ENCODE data around the gene PFDN4.

The PFDN4 gene

GRCh38 chr20:54268941-54269340 is 61.1 kb downstream of the PFDN4 start:
- Histone ChIP-seq H3K9ac (ENCODE audit: low read depth, low read length) (no peak overlapping the region), H2AFZ (ENCODE audit: low read depth, low read length) (no peak overlapping the region), H4K20me1 (ENCODE audit: insufficient read depth, low read length) (no peaks in the 10 kb centered on the region), H3K36me3 (ENCODE audit: insufficient read depth, low read length) (no peaks in the 10 kb centered on the region), H3K4me2 (ENCODE audit: insufficient read depth, low read length) (no peak overlapping the region), H3K27me3 (ENCODE audit: insufficient read depth, low read length, poor library complexity) (peaks cover 29% of the 10 kb centered on the region), H3K79me2 (ENCODE audit: insufficient read depth, low read length) (no peaks in the 10 kb centered on the region), H3K9me3 (ENCODE audit: insufficient read depth, low read length, severe bottlenecking) (no peaks in the 10 kb centered on the region), H3K4me3 (ENCODE audit: low read depth in 1 of 2, low read length in 2 of 2) (no peak overlapping the region), H3K27ac (ENCODE audit: low read length) (no peak overlapping the region), H3K4me1 (ENCODE audit: insufficient read depth, low read length) (no peaks in the 10 kb centered on the region)
- DNase-seq = no peak
- TF ChIP-seq EZH2 (IDR thresholded peaks at IDR 0.05; ENCODE audit: borderline replicate concordance, low read depth, low read length, severe bottlenecking) = no peak
- TF ChIP-seq, protein P1, sequence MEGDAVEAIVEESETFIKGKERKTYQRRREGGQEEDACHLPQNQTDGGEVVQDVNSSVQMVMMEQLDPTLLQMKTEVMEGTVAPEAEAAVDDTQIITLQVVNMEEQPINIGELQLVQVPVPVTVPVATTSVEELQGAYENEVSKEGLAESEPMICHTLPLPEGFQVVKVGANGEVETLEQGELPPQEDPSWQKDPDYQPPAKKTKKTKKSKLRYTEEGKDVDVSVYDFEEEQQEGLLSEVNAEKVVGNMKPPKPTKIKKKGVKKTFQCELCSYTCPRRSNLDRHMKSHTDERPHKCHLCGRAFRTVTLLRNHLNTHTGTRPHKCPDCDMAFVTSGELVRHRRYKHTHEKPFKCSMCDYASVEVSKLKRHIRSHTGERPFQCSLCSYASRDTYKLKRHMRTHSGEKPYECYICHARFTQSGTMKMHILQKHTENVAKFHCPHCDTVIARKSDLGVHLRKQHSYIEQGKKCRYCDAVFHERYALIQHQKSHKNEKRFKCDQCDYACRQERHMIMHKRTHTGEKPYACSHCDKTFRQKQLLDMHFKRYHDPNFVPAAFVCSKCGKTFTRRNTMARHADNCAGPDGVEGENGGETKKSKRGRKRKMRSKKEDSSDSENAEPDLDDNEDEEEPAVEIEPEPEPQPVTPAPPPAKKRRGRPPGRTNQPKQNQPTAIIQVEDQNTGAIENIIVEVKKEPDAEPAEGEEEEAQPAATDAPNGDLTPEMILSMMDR (IDR thresholded peaks at IDR 0.05; ENCODE audit: borderline replicate concordance, extremely low read depth, low read length, poor library complexity, severe bottlenecking) = no peak
- no peak for ATAC-seq (ENCODE audit: insufficient read depth, low read depth)
